HepG2 (cell line): ENCODE measurements around the gene CA5B. TPM values are rescaled to one million over a fixed set of nuclear protein-coding genes. Genes with fewer than 3 reads are reported as not detected.

Experiments
- ATAC-seq: fragments of 200-7000 bp; cut with Tn5 transposase; 3 replicates; pipeline ENCODE4 v1.9.1; 2020; ENCODE audit warnings: mild to moderate bottlenecking, moderate library complexity
- BruUV-seq: library from RNA; stranded (reverse); fragments of 400-500 nt; replicated peaks from 2 replicates; lab custom pipeline; 2021; lab: Mats Ljungman, UMichigan
- CTCF ChIA-PET: fragments of 300-600 bp; formaldehyde crosslinking; extraction: SDS; loops from one replicate; lab custom pipeline; 2021; ENCODE audit warnings: low total read pairs, inconsistent platforms, low intra/inter-chr PET ratio; lab: Yijun Ruan, JAX
- POLR2A ChIA-PET: fragments of 350-600 bp; sonication (Branson Sonifier 250); formaldehyde crosslinking; loops from one replicate; lab custom pipeline; 2020; ENCODE audit warnings: antibody characterized with exemption, inconsistent platforms; lab: Yijun Ruan, JAX
- DNase-seq: peaks from one replicate; pipeline ENCODE4 v3.0.0-alpha.2; 2015; ENCODE audit warnings: low spot score
- FAIRE-seq: peaks from 3 replicates; lab custom pipeline; 2011; peaks lifted over from hg19 to GRCh38; lab: Jason Lieb, UNC
- H2AFZ ChIP-seq: one replicate; pipeline ENCODE4 v1.6.1; 2011; ENCODE audit warnings: low read length, inconsistent platforms
- H3K27ac ChIP-seq: fragments of 300-600 bp; 3 replicates; pipeline ENCODE4 v1.8.0; 2011; ENCODE audit warnings: mixed run types, mild to moderate bottlenecking, mixed read lengths, low read length, inconsistent platforms; ENCODE audit not compliant: insufficient read depth; ENCODE audit errors: extremely low read length
- H3K27me3 ChIP-seq, 2 experiments: fragments of 200-600 bp in 1 of 2; 2 replicates in 1 of 2; 3 replicates in 1 of 2; pipeline versions ENCODE4 v1.6.0 to v1.8.0; 2011; ENCODE audit warnings: low read length in 2 of 2, mild to moderate bottlenecking in 2 of 2, moderate library complexity in 2 of 2, inconsistent platforms in 1 of 2; ENCODE audit not compliant: insufficient read depth in 2 of 2, control insufficient read depth in 1 of 2
- H3K36me3 ChIP-seq, 2 experiments: fragments of 200-600 bp in 1 of 2; replicated peaks in 1 of 2; 2 replicates in 1 of 2; 3 replicates in 1 of 2; pipeline versions ENCODE4 v1.5.1 to v1.8.0; 2011; ENCODE audit warnings: low read length in 2 of 2, inconsistent platforms in 1 of 2; ENCODE audit not compliant: insufficient read depth in 2 of 2, control insufficient read depth in 1 of 2
- H3K4me1 ChIP-seq: 2 replicates; pipeline ENCODE4 v1.5.1; 2012; ENCODE audit warnings: low read length, inconsistent platforms; ENCODE audit not compliant: insufficient read depth
- H3K4me2 ChIP-seq: 2 replicates; pipeline ENCODE4 v1.6.0; 2011; ENCODE audit warnings: low read depth, low read length, inconsistent platforms
- H3K4me3 ChIP-seq, 3 experiments: fragments of 200-600 bp in 1 of 3; sonication (generic), shearing (Covaris generic) in 1 of 3; replicated peaks in 1 of 3; 2 replicates each; pipeline ENCODE4 v1.5.1; 2011 to 2016; ENCODE audit warnings: low read length in 3 of 3, inconsistent platforms in 2 of 3, low read depth in 2 of 3, mild to moderate bottlenecking in 2 of 3, control low read depth in 1 of 3, mixed read lengths in 1 of 3; ENCODE audit not compliant: insufficient read depth in 1 of 3
- H3K79me2 ChIP-seq: one replicate; pipeline ENCODE4 v1.6.1; 2011; ENCODE audit warnings: low read length, inconsistent platforms; ENCODE audit not compliant: insufficient read depth
- H3K9ac ChIP-seq: 2 replicates; pipeline ENCODE4 v1.6.0; 2011; ENCODE audit warnings: mild to moderate bottlenecking, low read depth, low read length, inconsistent platforms; ENCODE audit not compliant: insufficient read depth
- H3K9me3 ChIP-seq: 2 replicates; pipeline ENCODE4 v1.5.1; 2012; ENCODE audit warnings: mild to moderate bottlenecking, low read length
- H4K20me1 ChIP-seq: 2 replicates; pipeline ENCODE4 v1.6.0; 2011; ENCODE audit warnings: inconsistent platforms, mild to moderate bottlenecking, low read length, moderate library complexity; ENCODE audit not compliant: insufficient read depth
- CENPT ChIP-seq: sonication (generic); formaldehyde crosslinking; IDR thresholded peaks from 2 replicates; pipeline ENCODE4 v1.8.0; 2022; ENCODE audit warnings: low read depth, mild to moderate bottlenecking, moderate library complexity, missing genetic modification reagents
- HMGA1 ChIP-seq: sonication (generic); formaldehyde crosslinking; conservative IDR thresholded peaks from 2 replicates; pipeline ENCODE4 v1.4.0; 2020; ENCODE audit warnings: missing genetic modification reagents
- SALL2 ChIP-seq: sonication (generic); formaldehyde crosslinking; IDR thresholded peaks from 2 replicates; pipeline ENCODE4 v1.8.1; 2023; ENCODE audit warnings: mild to moderate bottlenecking, missing genetic modification reagents, inconsistent platforms
- STAT5B ChIP-seq: sonication (generic); formaldehyde crosslinking; IDR thresholded peaks from 2 replicates; pipeline ENCODE4 v1.4.0; 2020; ENCODE audit warnings: missing genetic modification reagents
- ZBTB3 ChIP-seq: sonication (generic); formaldehyde crosslinking; IDR thresholded peaks from 2 replicates; pipeline ENCODE4 v1.4.0; 2020; ENCODE audit warnings: low read depth, mild to moderate bottlenecking, moderate library complexity, missing genetic modification reagents, borderline replicate concordance
- ZBTB42 ChIP-seq: sonication (generic); formaldehyde crosslinking; IDR thresholded peaks from 2 replicates; pipeline ENCODE4 v1.5.0; 2020; ENCODE audit warnings: mild to moderate bottlenecking, missing genetic modification reagents
- ZNF788 ChIP-seq: sonication (generic); formaldehyde crosslinking; IDR thresholded peaks from 2 replicates; pipeline ENCODE4 v1.5.0; 2020; ENCODE audit warnings: mild to moderate bottlenecking, missing genetic modification reagents, borderline replicate concordance
- in situ Hi-C: cut with HindIII; loops from 2 replicates; pipeline ENCODE4 v1.10.0; 2017; ENCODE audit warnings: low pct_unique_long_range_greater_than_20kb; ENCODE audit not compliant: extremely low pct_ligation_motif_present
- intact Hi-C: fragments of 100-400 bp; cut with micrococcal nuclease; formaldehyde crosslinking; loops from one replicate; pipeline ENCODE4 v1.10.0; 2022; ENCODE audit not compliant: unreplicated experiment
- polyA plus RNA-seq, 8 experiments: library from polyadenylated mRNA; depleted of rRNA in 3 of 8; stranded (reverse) in 7 of 8; unstranded in 1 of 8; fragments of >200 nt; fragmentation: Illumina TruSeq in 4 of 8; extraction: Trizol in 4 of 8; gene quantifications; 2 replicates each; pipeline versions ENCODE4 v1.2.1 to v1.2.3, GENCODE V29; 2011 to 2016; ENCODE audit warnings: low read depth in 4 of 8, missing spikeins in 1 of 8, mixed read lengths in 1 of 8; ENCODE audit not compliant: insufficient read depth in 1 of 8
- total RNA-seq, 5 experiments: library from RNA; depleted of rRNA; stranded (reverse); fragments of >200 nt; fragmentation: Illumina TruSeq; extraction: Trizol; gene quantifications; 2 replicates each; pipeline ENCODE4 v1.2.3, GENCODE V29; 2016; ENCODE audit warnings: low read depth in 1 of 5
- TF ChIP-seq, protein P1 (sequence below): sonication (generic); formaldehyde crosslinking; IDR thresholded peaks from 2 replicates; pipeline ENCODE4 v1.5.1; 2020; ENCODE audit warnings: mild to moderate bottlenecking, missing genetic modification reagents, moderate library complexity
- TF ChIP-seq, protein P2 (sequence below): sonication (generic); formaldehyde crosslinking; IDR thresholded peaks from 2 replicates; pipeline ENCODE4 v1.5.0; 2020; ENCODE audit warnings: missing genetic modification reagents
- TF ChIP-seq, protein P3 (sequence below): IDR thresholded peaks from 2 replicates; pipeline ENCODE4 v1.6.1; 2012; ENCODE audit warnings: inconsistent platforms
- TF ChIP-seq, protein P4 (sequence below): sonication (generic); formaldehyde crosslinking; IDR thresholded peaks from 2 replicates; pipeline ENCODE4 v1.8.0; 2022; ENCODE audit warnings: mild to moderate bottlenecking, missing genetic modification reagents; ENCODE audit not compliant: insufficient replicate concordance
- TF ChIP-seq, protein P5 (sequence below): IDR thresholded peaks from 2 replicates; pipeline ENCODE4 v1.6.1; 2016; ENCODE audit warnings: low read depth, control low read depth
- TF ChIP-seq, protein P6 (sequence below): sonication (generic); formaldehyde crosslinking; IDR thresholded peaks from 2 replicates; pipeline ENCODE4 v1.5.1; 2020; ENCODE audit warnings: missing genetic modification reagents, mild to moderate bottlenecking, borderline replicate concordance

CA5B gene
- total and polyA plus RNA-seq, 2 of the 13 experiments (the other 11 are each of a cell fraction or from before 2014, with no cell fraction given): 1.7 to 2.2 TPM

DNA sequence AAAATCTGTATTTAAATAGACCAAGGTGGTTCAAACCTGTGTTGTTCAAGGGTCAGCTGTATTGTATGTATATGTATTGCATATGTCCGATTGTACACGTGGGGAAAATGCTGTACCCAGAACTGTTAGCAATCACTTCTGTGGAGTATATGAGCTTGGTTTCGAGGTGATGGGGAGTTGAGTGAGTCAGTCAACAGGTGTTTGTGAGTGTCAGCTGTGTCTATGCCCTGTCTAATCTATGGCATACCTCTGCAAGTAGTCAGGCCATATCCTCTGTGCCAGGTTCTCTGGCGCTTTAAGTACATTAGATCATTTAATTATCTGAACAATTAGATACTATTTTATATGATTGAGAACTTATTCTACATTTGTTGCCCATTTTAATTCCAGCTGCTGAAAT lies 59.6 kb downstream of the CA5B start (continued):
- TF ChIP-seq, protein P1, sequence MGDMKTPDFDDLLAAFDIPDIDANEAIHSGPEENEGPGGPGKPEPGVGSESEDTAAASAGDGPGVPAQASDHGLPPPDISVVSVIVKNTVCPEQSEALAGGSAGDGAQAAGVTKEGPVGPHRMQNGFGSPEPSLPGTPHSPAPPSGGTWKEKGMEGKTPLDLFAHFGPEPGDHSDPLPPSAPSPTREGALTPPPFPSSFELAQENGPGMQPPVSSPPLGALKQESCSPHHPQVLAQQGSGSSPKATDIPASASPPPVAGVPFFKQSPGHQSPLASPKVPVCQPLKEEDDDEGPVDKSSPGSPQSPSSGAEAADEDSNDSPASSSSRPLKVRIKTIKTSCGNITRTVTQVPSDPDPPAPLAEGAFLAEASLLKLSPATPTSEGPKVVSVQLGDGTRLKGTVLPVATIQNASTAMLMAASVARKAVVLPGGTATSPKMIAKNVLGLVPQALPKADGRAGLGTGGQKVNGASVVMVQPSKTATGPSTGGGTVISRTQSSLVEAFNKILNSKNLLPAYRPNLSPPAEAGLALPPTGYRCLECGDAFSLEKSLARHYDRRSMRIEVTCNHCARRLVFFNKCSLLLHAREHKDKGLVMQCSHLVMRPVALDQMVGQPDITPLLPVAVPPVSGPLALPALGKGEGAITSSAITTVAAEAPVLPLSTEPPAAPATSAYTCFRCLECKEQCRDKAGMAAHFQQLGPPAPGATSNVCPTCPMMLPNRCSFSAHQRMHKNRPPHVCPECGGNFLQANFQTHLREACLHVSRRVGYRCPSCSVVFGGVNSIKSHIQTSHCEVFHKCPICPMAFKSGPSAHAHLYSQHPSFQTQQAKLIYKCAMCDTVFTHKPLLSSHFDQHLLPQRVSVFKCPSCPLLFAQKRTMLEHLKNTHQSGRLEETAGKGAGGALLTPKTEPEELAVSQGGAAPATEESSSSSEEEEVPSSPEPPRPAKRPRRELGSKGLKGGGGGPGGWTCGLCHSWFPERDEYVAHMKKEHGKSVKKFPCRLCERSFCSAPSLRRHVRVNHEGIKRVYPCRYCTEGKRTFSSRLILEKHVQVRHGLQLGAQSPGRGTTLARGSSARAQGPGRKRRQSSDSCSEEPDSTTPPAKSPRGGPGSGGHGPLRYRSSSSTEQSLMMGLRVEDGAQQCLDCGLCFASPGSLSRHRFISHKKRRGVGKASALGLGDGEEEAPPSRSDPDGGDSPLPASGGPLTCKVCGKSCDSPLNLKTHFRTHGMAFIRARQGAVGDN (CRISPR knock-in tag): no peak
- TF ChIP-seq, protein P2, sequence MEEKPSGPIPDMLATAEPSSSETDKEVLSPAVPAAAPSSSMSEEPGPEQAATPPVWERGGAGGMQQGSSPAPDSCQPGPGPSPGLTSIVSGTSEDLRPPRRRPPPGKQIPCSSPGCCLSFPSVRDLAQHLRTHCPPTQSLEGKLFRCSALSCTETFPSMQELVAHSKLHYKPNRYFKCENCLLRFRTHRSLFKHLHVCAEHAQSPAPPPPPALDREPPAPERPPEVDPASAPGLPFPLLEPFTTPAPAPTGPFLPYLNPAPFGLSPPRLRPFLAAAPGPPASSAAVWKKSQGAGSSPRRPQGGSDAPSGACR: no peak
- TF ChIP-seq, protein P3, sequence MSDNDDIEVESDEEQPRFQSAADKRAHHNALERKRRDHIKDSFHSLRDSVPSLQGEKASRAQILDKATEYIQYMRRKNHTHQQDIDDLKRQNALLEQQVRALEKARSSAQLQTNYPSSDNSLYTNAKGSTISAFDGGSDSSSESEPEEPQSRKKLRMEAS: no peak
- TF ChIP-seq, all 625 proteins: peak for 0

DNA sequence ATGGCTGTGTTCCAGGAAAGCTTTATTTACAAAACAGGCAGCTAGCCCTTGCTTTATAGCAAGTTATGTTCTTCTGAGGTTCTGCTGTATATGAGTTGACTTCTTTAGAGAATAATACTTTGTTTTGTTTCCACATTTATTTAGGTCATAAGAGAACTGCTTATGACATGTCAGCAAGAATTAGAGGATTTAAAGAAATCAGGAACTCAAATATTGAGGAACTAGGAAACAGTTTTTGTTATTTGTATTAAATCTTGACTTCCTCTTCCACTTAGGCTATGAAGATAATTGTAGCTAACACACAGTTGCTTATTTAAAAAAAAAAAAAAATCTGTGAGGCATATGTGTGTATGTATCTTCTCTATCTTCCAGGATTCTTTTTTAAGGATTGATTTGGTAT lies 66.5 kb downstream of the CA5B start:
- Histone ChIP-seq H3K4me3 (no peak overlapping the region), H3K27ac (no peak overlapping the region), H3K36me3 (0 out of 5 replicates have a peak, but pooled peaks cover 0 to 7% of the 10 kb centered on the region in 2 experiments), H3K9ac (no peak overlapping the region), H3K79me2 (no peaks in the 10 kb centered on the region), H3K9me3 (no peaks in the 10 kb centered on the region), H2AFZ (no peak overlapping the region), H4K20me1 (no peaks in the 10 kb centered on the region), H3K27me3 (no peaks in the 10 kb centered on the region), H3K4me1 (no peaks in the 10 kb centered on the region), H3K4me2 (no peak overlapping the region)
- BruUV-seq: no TSS peak
- DNase-seq (no peak), FAIRE-seq (no peak), ATAC-seq (no peak)
- ChIA-PET POLR2A (no interaction called here), CTCF (no interaction called here)
- intact Hi-C loops (no loop called here), in situ Hi-C loops (no loop called here)
- TF ChIP-seq ZBTB42 (CRISPR knock-in tag): no peak
- no peak for TF ChIP-seq ZBTB3 (CRISPR knock-in tag)
- TF ChIP-seq HMGA1: no peak
- no peak for TF ChIP-seq CENPT (CRISPR knock-in tag)
- TF ChIP-seq STAT5B (CRISPR knock-in tag): no peak
- TF ChIP-seq, protein P4, sequence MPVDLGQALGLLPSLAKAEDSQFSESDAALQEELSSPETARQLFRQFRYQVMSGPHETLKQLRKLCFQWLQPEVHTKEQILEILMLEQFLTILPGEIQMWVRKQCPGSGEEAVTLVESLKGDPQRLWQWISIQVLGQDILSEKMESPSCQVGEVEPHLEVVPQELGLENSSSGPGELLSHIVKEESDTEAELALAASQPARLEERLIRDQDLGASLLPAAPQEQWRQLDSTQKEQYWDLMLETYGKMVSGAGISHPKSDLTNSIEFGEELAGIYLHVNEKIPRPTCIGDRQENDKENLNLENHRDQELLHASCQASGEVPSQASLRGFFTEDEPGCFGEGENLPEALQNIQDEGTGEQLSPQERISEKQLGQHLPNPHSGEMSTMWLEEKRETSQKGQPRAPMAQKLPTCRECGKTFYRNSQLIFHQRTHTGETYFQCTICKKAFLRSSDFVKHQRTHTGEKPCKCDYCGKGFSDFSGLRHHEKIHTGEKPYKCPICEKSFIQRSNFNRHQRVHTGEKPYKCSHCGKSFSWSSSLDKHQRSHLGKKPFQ (CRISPR knock-in tag): no peak
- TF ChIP-seq, protein P5, sequence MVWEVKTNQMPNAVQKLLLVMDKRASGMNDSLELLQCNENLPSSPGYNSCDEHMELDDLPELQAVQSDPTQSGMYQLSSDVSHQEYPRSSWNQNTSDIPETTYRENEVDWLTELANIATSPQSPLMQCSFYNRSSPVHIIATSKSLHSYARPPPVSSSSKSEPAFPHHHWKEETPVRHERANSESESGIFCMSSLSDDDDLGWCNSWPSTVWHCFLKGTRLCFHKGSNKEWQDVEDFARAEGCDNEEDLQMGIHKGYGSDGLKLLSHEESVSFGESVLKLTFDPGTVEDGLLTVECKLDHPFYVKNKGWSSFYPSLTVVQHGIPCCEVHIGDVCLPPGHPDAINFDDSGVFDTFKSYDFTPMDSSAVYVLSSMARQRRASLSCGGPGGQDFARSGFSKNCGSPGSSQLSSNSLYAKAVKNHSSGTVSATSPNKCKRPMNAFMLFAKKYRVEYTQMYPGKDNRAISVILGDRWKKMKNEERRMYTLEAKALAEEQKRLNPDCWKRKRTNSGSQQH (CRISPR knock-in tag): no peak
- TF ChIP-seq, protein P6, sequence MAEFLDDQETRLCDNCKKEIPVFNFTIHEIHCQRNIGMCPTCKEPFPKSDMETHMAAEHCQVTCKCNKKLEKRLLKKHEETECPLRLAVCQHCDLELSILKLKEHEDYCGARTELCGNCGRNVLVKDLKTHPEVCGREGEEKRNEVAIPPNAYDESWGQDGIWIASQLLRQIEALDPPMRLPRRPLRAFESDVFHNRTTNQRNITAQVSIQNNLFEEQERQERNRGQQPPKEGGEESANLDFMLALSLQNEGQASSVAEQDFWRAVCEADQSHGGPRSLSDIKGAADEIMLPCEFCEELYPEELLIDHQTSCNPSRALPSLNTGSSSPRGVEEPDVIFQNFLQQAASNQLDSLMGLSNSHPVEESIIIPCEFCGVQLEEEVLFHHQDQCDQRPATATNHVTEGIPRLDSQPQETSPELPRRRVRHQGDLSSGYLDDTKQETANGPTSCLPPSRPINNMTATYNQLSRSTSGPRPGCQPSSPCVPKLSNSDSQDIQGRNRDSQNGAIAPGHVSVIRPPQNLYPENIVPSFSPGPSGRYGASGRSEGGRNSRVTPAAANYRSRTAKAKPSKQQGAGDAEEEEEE (CRISPR knock-in tag): no peak
- no peak for TF ChIP-seq ZNF788
- TF ChIP-seq SALL2 (CRISPR knock-in tag): no peak
